Activated CD8-positive, alpha-beta memory T cell treated with anti-CD3 and anti-CD28 coated beads, Interleukin-2, amount 50 U/mL, for 48 hours (primary cell): ENCODE measurements around the gene TOGARAM2.
"Not testable (repeated sequence)": the region's sequence is repeated elsewhere in the genome, so short reads cannot be mapped to it uniquely, and the experiment has no call there.

ENCODE experiments used
- DNase-seq: peaks from one replicate; pipeline ENCODE4 v3.0.0-alpha.2; 2020

TOGARAM2 gene

GRCh38 chr2:29079887-29080286 is 98.8 kb downstream of the TOGARAM2 start:
- DNase-seq: no peak

GRCh38 chr2:29080886-29081743 is 100.0 kb downstream of the TOGARAM2 start:
- no peak for DNase-seq

- no peak for DNase-seq
Observed at GRCh38 chr2:29082804-29083495, 101.9 kb downstream of the TOGARAM2 start.

GRCh38 chr2:29084554-29084953 is 103.5 kb downstream of the TOGARAM2 start:
- DNase-seq: no peak

- DNase-seq: not testable (repeated sequence)
Observed at GRCh38 chr2:29090311-29090710, 109.2 kb downstream of the TOGARAM2 start.

- DNase-seq: no peak
Observed at GRCh38 chr2:29096969-29097368, 115.9 kb downstream of the TOGARAM2 start.

GRCh38 chr2:29097569-29097968 is 116.5 kb downstream of the TOGARAM2 start:
- no peak for DNase-seq

GRCh38 chr2:29100564-29100963 is 119.5 kb downstream of the TOGARAM2 start:
- DNase-seq: no peak
